Parathyroid adenoma (tissue), 2 donors: Measurements from ENCODE around the gene TMEM44.
"Not testable (repeated sequence)": the region's sequence is repeated elsewhere in the genome, so short reads cannot be mapped to it uniquely, and the experiment has no call there.

ENCODE experiments used
- H2AFZ ChIP-seq: fragments of 300-600 bp; sonication (generic); one replicate; pipeline ENCODE4 v1.7.0; 2017; ENCODE audit warnings: antibody characterized with exemption, mild to moderate bottlenecking
- H3K27ac ChIP-seq: fragments of 300-600 bp; sonication (generic); one replicate; pipeline ENCODE4 v1.7.0; 2017
- H3K27me3 ChIP-seq: fragments of 300-600 bp; sonication (generic); one replicate; pipeline ENCODE4 v1.7.0; 2017; ENCODE audit warnings: low read length; ENCODE audit not compliant: control insufficient read depth, insufficient read depth
- H3K36me3 ChIP-seq: fragments of 300-600 bp; sonication (generic); one replicate; pipeline ENCODE4 v1.7.0; 2017; ENCODE audit warnings: low read length; ENCODE audit not compliant: control insufficient read depth, insufficient read depth
- H3K4me1 ChIP-seq: fragments of 300-600 bp; sonication (generic); one replicate; pipeline ENCODE4 v1.7.0; 2017; ENCODE audit warnings: control low read depth
- H3K4me2 ChIP-seq: fragments of 300-600 bp; sonication (generic); one replicate; pipeline ENCODE4 v1.7.0; 2017; ENCODE audit warnings: low read length
- H3K4me3 ChIP-seq: fragments of 300-600 bp; sonication (generic); one replicate; pipeline ENCODE4 v1.7.0; 2017; ENCODE audit warnings: low read depth, low read length
- H3K79me2 ChIP-seq: fragments of 300-600 bp; sonication (generic); one replicate; pipeline ENCODE4 v1.7.0; 2017; ENCODE audit warnings: control low read depth
- H3K9ac ChIP-seq: fragments of 300-600 bp; sonication (generic); one replicate; pipeline ENCODE4 v1.7.0; 2017; ENCODE audit warnings: mild to moderate bottlenecking
- H3K9me3 ChIP-seq: fragments of 300-600 bp; sonication (generic); one replicate; pipeline ENCODE4 v1.7.0; 2017; ENCODE audit warnings: low read length; ENCODE audit not compliant: control insufficient read depth
- TF ChIP-seq, protein P1 (sequence below): fragments of 300-600 bp; sonication (generic); IDR thresholded peaks from one replicate; pipeline ENCODE4 v1.7.0; 2017; ENCODE audit warnings: antibody characterized with exemption, mild to moderate bottlenecking
- donor health status: primary hyperparathyroidism.

TMEM44 gene

GRCh38 chr3:194608981-194609380, 24.2 kb downstream of the TMEM44 start:
- Histone ChIP-seq H3K4me1 (no peaks in the 10 kb centered on the region), H3K27me3 (no peaks in the 10 kb centered on the region), H2AFZ (no peak overlapping the region), H3K4me2 (no peak overlapping the region), H3K9me3 (no peaks in the 10 kb centered on the region), H3K27ac (no peak overlapping the region), H3K9ac (no peak overlapping the region), H3K36me3 (no peaks in the 10 kb centered on the region), H3K4me3 (no peak overlapping the region), H3K79me2 (no peaks in the 10 kb centered on the region)
- TF ChIP-seq, protein P1, sequence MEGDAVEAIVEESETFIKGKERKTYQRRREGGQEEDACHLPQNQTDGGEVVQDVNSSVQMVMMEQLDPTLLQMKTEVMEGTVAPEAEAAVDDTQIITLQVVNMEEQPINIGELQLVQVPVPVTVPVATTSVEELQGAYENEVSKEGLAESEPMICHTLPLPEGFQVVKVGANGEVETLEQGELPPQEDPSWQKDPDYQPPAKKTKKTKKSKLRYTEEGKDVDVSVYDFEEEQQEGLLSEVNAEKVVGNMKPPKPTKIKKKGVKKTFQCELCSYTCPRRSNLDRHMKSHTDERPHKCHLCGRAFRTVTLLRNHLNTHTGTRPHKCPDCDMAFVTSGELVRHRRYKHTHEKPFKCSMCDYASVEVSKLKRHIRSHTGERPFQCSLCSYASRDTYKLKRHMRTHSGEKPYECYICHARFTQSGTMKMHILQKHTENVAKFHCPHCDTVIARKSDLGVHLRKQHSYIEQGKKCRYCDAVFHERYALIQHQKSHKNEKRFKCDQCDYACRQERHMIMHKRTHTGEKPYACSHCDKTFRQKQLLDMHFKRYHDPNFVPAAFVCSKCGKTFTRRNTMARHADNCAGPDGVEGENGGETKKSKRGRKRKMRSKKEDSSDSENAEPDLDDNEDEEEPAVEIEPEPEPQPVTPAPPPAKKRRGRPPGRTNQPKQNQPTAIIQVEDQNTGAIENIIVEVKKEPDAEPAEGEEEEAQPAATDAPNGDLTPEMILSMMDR = no peak

- Histone ChIP-seq H3K4me3 (no peak overlapping the region), H3K4me1 (no peaks in the 10 kb centered on the region), H3K4me2 (no peak overlapping the region), H3K79me2 (no peaks in the 10 kb centered on the region), H3K9ac (no peak overlapping the region), H3K9me3 (no peaks in the 10 kb centered on the region), H3K27ac (no peak overlapping the region), H3K27me3 (no peaks in the 10 kb centered on the region), H3K36me3 (no peaks in the 10 kb centered on the region), H2AFZ (no peak overlapping the region)
- TF ChIP-seq, protein P1 = no peak
Measured at GRCh38 chr3:194607592-194608389, 25.4 kb downstream of the TMEM44 start.

DNA sequence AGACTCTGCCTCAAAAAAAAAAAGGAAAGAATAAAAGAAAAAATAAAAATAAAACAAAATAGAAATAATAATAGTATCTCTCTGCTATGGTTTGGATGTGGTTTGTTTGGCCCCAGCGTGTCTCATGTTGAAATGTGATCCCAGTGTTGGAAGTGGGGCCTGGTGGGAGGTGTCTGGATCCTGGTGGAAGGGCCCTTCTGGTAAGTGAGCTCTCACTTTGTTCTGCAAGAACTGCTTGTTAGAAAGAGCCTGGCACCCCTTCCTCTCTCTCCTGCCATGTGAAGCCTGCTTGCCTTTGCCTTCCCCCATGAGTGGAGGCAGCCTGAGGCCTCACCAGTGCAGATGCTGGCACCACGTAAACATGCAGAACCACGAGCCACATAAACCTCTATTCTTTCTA, 26.3 kb downstream of the TMEM44 start:
- Histone ChIP-seq H3K4me1 (no peaks in the 10 kb centered on the region), H3K9ac (no peak overlapping the region), H3K36me3 (no peaks in the 10 kb centered on the region), H3K4me2 (no peak overlapping the region), H2AFZ (no peak overlapping the region), H3K4me3 (no peak overlapping the region), H3K9me3 (no peaks in the 10 kb centered on the region), H3K27ac (no peak overlapping the region), H3K27me3 (no peaks in the 10 kb centered on the region), H3K79me2 (no peaks in the 10 kb centered on the region)
- TF ChIP-seq, protein P1 = no peak

GRCh38 chr3:194606163-194606562, 27.1 kb downstream of the TMEM44 start:
- TF ChIP-seq, protein P1 = no peak
- Histone ChIP-seq H3K27me3 (no peaks in the 10 kb centered on the region), H3K4me1 (no peaks in the 10 kb centered on the region), H3K4me3 (no peak overlapping the region), H3K9ac (no peak overlapping the region), H3K36me3 (no peaks in the 10 kb centered on the region), H3K4me2 (no peak overlapping the region), H3K9me3 (no peaks in the 10 kb centered on the region), H3K27ac (no peak overlapping the region), H3K79me2 (no peaks in the 10 kb centered on the region), H2AFZ (no peak overlapping the region)

- H3K4me2 ChIP-seq, H3K27me3 ChIP-seq, H3K9me3 ChIP-seq, H3K27ac ChIP-seq, H2AFZ ChIP-seq, H3K4me1 ChIP-seq, H3K36me3 ChIP-seq, H3K79me2 ChIP-seq, H3K9ac ChIP-seq, H3K4me3 ChIP-seq: not testable (repeated sequence)
Measured at GRCh38 chr3:194605314-194605713, 27.9 kb downstream of the TMEM44 start.
